ENCODE measurements around the gene TNFSF13B. TPM values are rescaled to one million over a fixed set of nuclear protein-coding genes. Genes with fewer than 3 reads are reported as not detected.
A peak's percentile ranks its signal among the peaks of the same experiment; 100 is the strongest.

TNFSF13B gene
- polyA plus RNA-seq, 1 experiment = 1.1 TPM

DNA sequence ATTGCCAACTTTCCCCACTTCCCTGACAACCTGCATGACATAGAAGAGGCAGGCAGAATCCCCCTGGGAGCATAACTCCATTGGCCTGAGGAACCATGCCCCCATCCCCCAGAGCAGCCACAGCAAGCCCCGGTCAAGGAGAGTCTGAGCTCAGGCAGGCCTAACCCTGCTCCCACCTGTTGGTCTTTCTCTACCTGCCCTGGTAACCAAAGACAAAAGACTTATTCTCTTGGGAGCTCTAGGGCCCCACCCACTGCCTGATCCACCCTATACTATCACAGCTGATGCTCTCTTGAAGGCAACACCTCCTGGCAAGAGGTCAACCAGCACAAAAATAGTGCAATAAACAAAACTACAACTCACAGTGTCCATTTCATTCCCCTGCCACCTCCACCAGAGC lies 59.3 kb downstream of the TNFSF13B start:
- no peak overlapping the region for H3K27ac ChIP-seq (ENCODE audit: low read depth, low read length)
- no peaks in the 10 kb centered on the region for H3K9me3 ChIP-seq (ENCODE audit: control insufficient read depth, insufficient read depth, low read length)
- ChIA-PET CTCF (no interaction called here), POLR2A (no interaction called here)
- TF ChIP-seq, protein P1, sequence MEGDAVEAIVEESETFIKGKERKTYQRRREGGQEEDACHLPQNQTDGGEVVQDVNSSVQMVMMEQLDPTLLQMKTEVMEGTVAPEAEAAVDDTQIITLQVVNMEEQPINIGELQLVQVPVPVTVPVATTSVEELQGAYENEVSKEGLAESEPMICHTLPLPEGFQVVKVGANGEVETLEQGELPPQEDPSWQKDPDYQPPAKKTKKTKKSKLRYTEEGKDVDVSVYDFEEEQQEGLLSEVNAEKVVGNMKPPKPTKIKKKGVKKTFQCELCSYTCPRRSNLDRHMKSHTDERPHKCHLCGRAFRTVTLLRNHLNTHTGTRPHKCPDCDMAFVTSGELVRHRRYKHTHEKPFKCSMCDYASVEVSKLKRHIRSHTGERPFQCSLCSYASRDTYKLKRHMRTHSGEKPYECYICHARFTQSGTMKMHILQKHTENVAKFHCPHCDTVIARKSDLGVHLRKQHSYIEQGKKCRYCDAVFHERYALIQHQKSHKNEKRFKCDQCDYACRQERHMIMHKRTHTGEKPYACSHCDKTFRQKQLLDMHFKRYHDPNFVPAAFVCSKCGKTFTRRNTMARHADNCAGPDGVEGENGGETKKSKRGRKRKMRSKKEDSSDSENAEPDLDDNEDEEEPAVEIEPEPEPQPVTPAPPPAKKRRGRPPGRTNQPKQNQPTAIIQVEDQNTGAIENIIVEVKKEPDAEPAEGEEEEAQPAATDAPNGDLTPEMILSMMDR (IDR thresholded peaks at IDR 0.05; ENCODE audit: low read depth, low read length) = no peak
- no peak overlapping the region for H3K4me3 ChIP-seq (ENCODE audit: low read depth, low read length)
- peaks cover 2% of the 10 kb centered on the region for H3K27me3 ChIP-seq (ENCODE audit: control insufficient read depth, insufficient read depth, low read length)
- DNase-seq (ENCODE audit: low read depth, low spot score) = no peak

DNA sequence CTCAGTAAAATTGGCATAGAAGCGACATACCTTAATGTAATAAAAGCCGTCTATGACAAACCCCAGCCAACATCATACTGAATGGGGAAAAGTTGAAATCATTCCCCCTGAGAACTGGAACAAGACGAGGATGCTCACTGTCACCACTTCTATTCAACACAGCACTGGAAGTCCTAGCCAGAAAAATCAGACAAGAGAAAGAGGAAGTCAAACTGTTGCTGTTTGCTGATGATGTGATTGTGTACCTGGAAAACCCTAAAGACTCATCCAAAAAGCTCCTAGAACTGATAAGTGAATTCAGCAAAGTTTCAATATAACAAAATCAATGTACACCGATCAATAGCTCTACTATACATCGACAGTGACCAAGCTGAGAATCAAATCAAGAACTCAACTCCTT lies 63.3 kb downstream of the TNFSF13B start:
- ChIA-PET CTCF (interaction anchor here (1.4 kb wide), 1 partner anchor 10 kb away, joined by 3 read pairs; no protein-coding TSS in a partner anchor), POLR2A (no interaction called here)
- Histone ChIP-seq H3K9me3 (ENCODE audit: control insufficient read depth, insufficient read depth, low read length) (no peaks in the 10 kb centered on the region), H3K27ac (ENCODE audit: low read depth, low read length) (no peak overlapping the region), H3K27me3 (ENCODE audit: control insufficient read depth, insufficient read depth, low read length) (no peaks in the 10 kb centered on the region), H3K4me3 (ENCODE audit: low read depth, low read length) (no peak overlapping the region)
- no peak for DNase-seq (ENCODE audit: low read depth, low spot score)
- TF ChIP-seq, protein P1 (IDR thresholded peaks at IDR 0.05; ENCODE audit: low read depth, low read length) = no peak

DNA sequence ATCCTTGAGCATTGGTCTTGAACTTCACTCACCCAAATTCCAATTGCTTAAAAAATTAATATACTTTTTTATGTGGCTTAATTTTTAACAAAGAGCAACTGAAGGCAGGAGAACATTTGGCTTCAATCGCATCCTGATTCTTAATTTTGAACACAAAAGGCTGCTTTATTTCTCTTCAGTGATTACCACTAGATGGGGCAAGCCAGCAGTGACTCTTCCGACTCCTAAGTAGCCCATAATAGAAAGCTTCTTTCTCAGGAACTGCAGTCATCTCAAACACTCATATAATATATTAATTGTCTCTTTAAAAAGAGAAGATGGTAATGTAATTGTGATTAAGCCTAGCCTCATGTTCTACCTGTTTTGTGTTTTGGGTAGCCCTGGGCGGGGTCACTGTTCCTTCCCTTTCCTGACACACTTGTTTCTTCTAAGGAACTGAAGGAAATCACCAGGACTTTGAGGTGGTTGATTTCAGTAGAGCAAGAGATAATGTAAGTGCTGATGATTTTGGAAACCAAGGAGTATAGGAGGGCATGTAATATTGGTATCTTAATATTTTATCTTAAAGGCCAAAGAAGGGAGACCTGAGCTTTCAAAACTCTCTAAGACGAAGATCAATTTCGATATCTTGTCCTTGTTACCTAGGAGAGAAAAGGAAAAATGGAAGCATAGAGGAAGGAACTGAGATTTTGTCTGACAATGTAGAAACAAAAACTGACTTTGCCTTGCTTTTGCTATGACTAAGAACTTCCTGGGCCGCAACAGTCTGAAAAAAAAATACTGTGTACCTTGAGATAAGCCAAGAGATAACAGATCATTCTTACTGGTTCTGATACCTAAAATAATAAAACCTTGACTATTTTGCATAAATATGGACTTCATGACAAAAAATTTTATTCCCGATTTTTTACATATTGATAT lies 73.1 kb downstream of the TNFSF13B start:
- CTCF ChIA-PET = interaction anchor here (0.6 to 2.7 kb wide), 9 partner anchors 10 to 554 kb away, joined by 3 to 28 read pairs (median 4); partner anchors contain the start of gene TNFSF13B
- Histone ChIP-seq H3K27ac (ENCODE audit: low read depth, low read length) (no peak overlapping the region), H3K27me3 (ENCODE audit: control insufficient read depth, insufficient read depth, low read length) (peaks cover 3% of the 10 kb centered on the region), H3K4me3 (ENCODE audit: low read depth, low read length) (no peak overlapping the region), H3K9me3 (ENCODE audit: control insufficient read depth, insufficient read depth, low read length) (no peaks in the 10 kb centered on the region)
- TF ChIP-seq, protein P1 (IDR thresholded peaks at IDR 0.05; ENCODE audit: low read depth, low read length) = peak; percentile 69
- POLR2A ChIA-PET = no interaction called here
- DNase-seq (ENCODE audit: low read depth, low spot score) = peak; percentile 6

DNA sequence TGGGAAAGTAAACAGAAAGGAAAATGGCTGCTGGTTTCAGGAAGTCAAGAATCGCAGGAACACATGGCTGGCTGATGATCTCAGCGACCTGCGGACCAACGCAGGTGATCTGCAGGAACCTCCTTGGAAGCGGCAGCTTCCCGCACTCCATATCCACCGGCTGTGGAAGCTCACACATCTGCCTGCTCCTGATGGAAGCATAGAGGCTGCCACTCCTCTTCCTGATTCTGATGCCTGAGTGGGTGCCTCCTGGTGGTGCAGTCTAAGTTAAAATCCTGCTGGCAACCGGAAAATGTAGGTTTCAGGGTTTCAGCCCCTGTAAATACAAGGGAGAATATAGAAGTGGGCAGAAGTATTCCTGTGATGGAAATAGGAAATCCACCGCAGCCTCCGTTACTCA lies 75.5 kb downstream of the TNFSF13B start:
- CTCF ChIA-PET = interaction anchor here (1.0 to 1.4 kb wide), 2 partner anchors 163 to 550 kb away, joined by 3 to 5 read pairs; no protein-coding TSS in a partner anchor
- POLR2A ChIA-PET = no interaction called here

More for the DNA sequence above, 75.5 kb downstream of the TNFSF13B start:
- DNase-seq (ENCODE audit: low read depth, low spot score) = no peak
- Histone ChIP-seq H3K27me3 (ENCODE audit: control insufficient read depth, insufficient read depth, low read length) (peaks cover 3% of the 10 kb centered on the region), H3K27ac (ENCODE audit: low read depth, low read length) (no peak overlapping the region), H3K4me3 (ENCODE audit: low read depth, low read length) (no peak overlapping the region), H3K9me3 (ENCODE audit: control insufficient read depth, insufficient read depth, low read length) (no peaks in the 10 kb centered on the region)
- TF ChIP-seq, protein P1 (IDR thresholded peaks at IDR 0.05; ENCODE audit: low read depth, low read length) = no peak
